RWPE2 (cell line): ENCODE data around the gene FMR1.

Experiments used
- ATAC-seq: fragments of 200-7000 bp; cut with Tn5 transposase; 3 replicates; pipeline ENCODE4 v1.9.1; 2021; ENCODE audit warnings: low read depth
- DNase-seq: peaks from one replicate; pipeline ENCODE4 v3.0.0-alpha.2; 2020; ENCODE audit warnings: low spot score
- H3K27ac ChIP-seq: fragments of 450-650 bp; 2 replicates; pipeline ENCODE4 v1.5.1; 2017; ENCODE audit warnings: mild to moderate bottlenecking; ENCODE audit not compliant: poor library complexity, severe bottlenecking
- H3K27me3 ChIP-seq: fragments of 250-450 bp; sonication (Bioruptor Pico); 2 replicates; pipeline ENCODE4 v1.5.1; 2021; ENCODE audit warnings: mild to moderate bottlenecking, moderate library complexity; ENCODE audit not compliant: insufficient read depth, poor library complexity, severe bottlenecking
- H3K36me3 ChIP-seq: fragments of 250-450 bp; sonication (Bioruptor Pico); 2 replicates; pipeline ENCODE4 v1.5.1; 2020; ENCODE audit warnings: low read depth, mild to moderate bottlenecking, moderate library complexity
- H3K4me1 ChIP-seq: fragments of 250-450 bp; sonication (Bioruptor Pico); 2 replicates; pipeline ENCODE4 v1.5.1; 2021; ENCODE audit warnings: mild to moderate bottlenecking, moderate library complexity; ENCODE audit not compliant: insufficient read depth, poor library complexity, severe bottlenecking
- H3K4me3 ChIP-seq: fragments of 250-450 bp; sonication (Bioruptor Pico); 2 replicates; pipeline ENCODE4 v1.5.1; 2021; ENCODE audit warnings: mild to moderate bottlenecking, moderate library complexity; ENCODE audit not compliant: severe bottlenecking
- H3K9me3 ChIP-seq: fragments of 250-450 bp; sonication (Bioruptor Pico); 2 replicates; pipeline ENCODE4 v1.5.1; 2021; ENCODE audit warnings: mild to moderate bottlenecking, moderate library complexity; ENCODE audit not compliant: severe bottlenecking
- CTCF ChIP-seq: fragments of 450-650 bp; IDR thresholded peaks from one replicate; pipeline ENCODE4 v1.5.1; 2017; ENCODE audit warnings: mild to moderate bottlenecking, moderate library complexity; ENCODE audit not compliant: poor library complexity, severe bottlenecking

FMR1 gene

GRCh38 chrX:147948531-147948930 is 36.8 kb downstream of the FMR1 start:
- ATAC-seq: no peak
- Histone ChIP-seq H3K36me3 (peaks cover 6% of the 10 kb centered on the region; the same call in 1 of the 2 replicates), H3K4me1 (no peaks in the 10 kb centered on the region), H3K9me3 (no peaks in the 10 kb centered on the region), H3K4me3 (no peak overlapping the region), H3K27ac (no peak overlapping the region), H3K27me3 (no peaks in the 10 kb centered on the region)
- no peak for TF ChIP-seq CTCF
- no peak for DNase-seq

- Histone ChIP-seq H3K9me3 (no peaks in the 10 kb centered on the region), H3K27ac (no peak overlapping the region), H3K4me1 (no peaks in the 10 kb centered on the region), H3K36me3 (peaks cover 2% of the 10 kb centered on the region; the same call in 1 of the 2 replicates), H3K27me3 (no peaks in the 10 kb centered on the region), H3K4me3 (no peak overlapping the region)
- no peak for TF ChIP-seq CTCF
- no peak for ATAC-seq
- no peak for DNase-seq
Measured at GRCh38 chrX:147950352-147950751, 38.6 kb downstream of the FMR1 start.

GRCh38 chrX:147953976-147954375 is 42.3 kb downstream of the FMR1 start:
- H3K4me3 ChIP-seq: no peak overlapping the region
- ATAC-seq: no peak
- H3K36me3 ChIP-seq: no peaks in the 10 kb centered on the region
- no peaks in the 10 kb centered on the region for H3K27me3 ChIP-seq
- H3K9me3 ChIP-seq: no peaks in the 10 kb centered on the region
- no peak for DNase-seq
- no peaks in the 10 kb centered on the region for H3K4me1 ChIP-seq
- TF ChIP-seq CTCF: no peak
- H3K27ac ChIP-seq: no peak overlapping the region

GRCh38 chrX:147957291-147957690 is 45.6 kb downstream of the FMR1 start:
- H3K9me3 ChIP-seq: no peaks in the 10 kb centered on the region
- no peak for TF ChIP-seq CTCF
- no peaks in the 10 kb centered on the region for H3K27me3 ChIP-seq
- H3K4me1 ChIP-seq: no peaks in the 10 kb centered on the region
- no peaks in the 10 kb centered on the region for H3K36me3 ChIP-seq
- no peak for ATAC-seq
- H3K4me3 ChIP-seq: no peak overlapping the region
- H3K27ac ChIP-seq: no peak overlapping the region
- no peak for DNase-seq

GRCh38 chrX:147958291-147958690 is 46.6 kb downstream of the FMR1 start:
- no peak for DNase-seq
- no peaks in the 10 kb centered on the region for H3K27me3 ChIP-seq
- H3K4me3 ChIP-seq: no peak overlapping the region
- peak; percentile 85 for ATAC-seq
- no peaks in the 10 kb centered on the region for H3K9me3 ChIP-seq
- no peak overlapping the region for H3K27ac ChIP-seq
- no peak for TF ChIP-seq CTCF
- H3K36me3 ChIP-seq: no peaks in the 10 kb centered on the region
- no peaks in the 10 kb centered on the region for H3K4me1 ChIP-seq
